Activated T-helper 2 cell treated with anti-CD3 and anti-CD28 coated beads, Interferon-gamma antibody, Interleukin-2, Interleukin-4, amounts not matched to agents 10 μg/mL and 5 μg/mL and 100 μg/mL, durations not matched to agents 14 hours and 24 hours and 36 hours (primary cell): Measurements from ENCODE around the gene LINS1. TPM values are rescaled to one million over a fixed set of nuclear protein-coding genes. Genes with fewer than 3 reads are reported as not detected.

ENCODE experiments used
- total RNA-seq: library from RNA; stranded (reverse); gene quantifications from 2 replicates; pipeline ENCODE4 v1.2.3, GENCODE V29; 2022

Gene LINS1
- total RNA-seq, 1 donor from 2014 or later = 46.8 TPM

Other genes with a start within 250 kb of the LINS1 start
- gene CERS3, start 73.2 kb downstream of the LINS1 start, total RNA-seq = 0.09 TPM in 2 replicates
- gene ASB7, start 405 bp upstream of the LINS1 start, total RNA-seq = 18.0 and 19.9 TPM in 2 replicates